Measurements from ENCODE around the gene CC2D1B.
A peak's percentile ranks its signal among the peaks of the same experiment; 100 is the strongest.

Gene CC2D1B

DNA sequence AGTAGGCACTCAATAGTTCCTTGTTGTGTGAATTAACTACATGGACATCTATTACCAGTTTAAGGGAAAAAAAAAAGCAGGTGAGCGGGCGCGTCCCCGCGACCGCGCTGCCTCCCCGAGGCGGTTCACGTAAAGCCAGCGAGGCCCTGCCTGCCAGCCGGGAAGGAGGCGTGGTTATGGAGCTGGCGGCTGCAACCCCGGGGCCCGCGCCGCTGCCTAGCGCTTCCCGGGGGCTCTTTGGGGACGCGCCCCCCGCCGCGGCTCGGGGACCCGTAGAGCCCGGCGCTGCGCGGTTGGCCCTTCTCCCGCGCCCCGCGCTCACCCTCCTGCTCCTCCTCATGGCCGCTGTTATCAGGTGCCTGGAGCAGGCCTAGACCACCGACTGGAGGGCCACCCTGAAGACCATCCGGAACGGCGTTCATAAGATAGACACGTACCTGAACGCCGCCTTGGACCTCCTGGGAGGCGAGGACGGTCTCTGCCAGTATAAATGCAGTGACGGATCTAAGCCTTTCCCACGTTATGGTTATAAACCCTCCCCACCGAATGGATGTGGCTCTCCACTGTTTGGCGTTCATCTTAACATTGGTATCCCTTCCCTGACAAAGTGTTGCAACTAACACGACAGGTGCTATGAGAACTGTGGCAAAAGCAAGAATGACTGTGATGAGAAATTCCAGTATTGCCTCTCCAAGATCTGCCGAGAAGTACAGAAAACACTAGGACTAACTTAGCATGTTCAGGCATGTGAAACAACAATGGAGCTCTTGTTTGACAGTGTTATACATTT lies 2.6 kb upstream of the CC2D1B start:
- DNase-seq (ENCODE audit: low spot score in 2 of 2) = peak; percentile 18 to 68
- Mint-ChIP-seq H3K9me3 (no peaks in the 10 kb centered on the region), H3K27ac (no peak overlapping the region), H3K4me3 (peak overlapping the region; percentile 44), H3K36me3 (peaks cover 51% of the 10 kb centered on the region), H3K4me1 (peaks cover 28% of the 10 kb centered on the region)
- ATAC-seq = no peak

DNA sequence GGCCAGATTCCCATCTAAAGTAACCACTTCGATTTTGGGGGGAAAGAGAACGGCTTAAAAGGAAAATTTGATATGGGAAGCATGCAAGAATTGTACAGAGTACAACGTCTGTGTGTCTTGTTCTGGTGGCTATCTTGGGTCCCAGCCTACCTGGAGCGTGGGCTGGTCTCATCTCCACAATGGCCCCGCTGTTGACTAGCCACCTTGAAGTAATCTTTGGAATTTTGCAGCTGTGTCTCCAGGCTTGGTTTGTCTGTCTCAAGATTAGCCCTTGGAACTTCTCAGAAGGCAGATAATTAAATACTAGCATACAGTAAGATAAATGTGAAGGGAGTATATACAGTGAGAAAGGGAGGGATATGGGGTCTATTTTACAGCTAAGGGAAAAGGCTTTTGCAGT lies 1.3 kb upstream of the CC2D1B start:
- ATAC-seq (no peak), DNase-seq (ENCODE audit: low spot score in 2 of 2) (no peak)
- Mint-ChIP-seq H3K36me3 (peaks cover 51% of the 10 kb centered on the region), H3K4me3 (peak overlapping the region; percentile 98), H3K27ac (no peak overlapping the region), H3K9me3 (no peaks in the 10 kb centered on the region), H3K4me1 (peaks cover 36% of the 10 kb centered on the region)

DNA sequence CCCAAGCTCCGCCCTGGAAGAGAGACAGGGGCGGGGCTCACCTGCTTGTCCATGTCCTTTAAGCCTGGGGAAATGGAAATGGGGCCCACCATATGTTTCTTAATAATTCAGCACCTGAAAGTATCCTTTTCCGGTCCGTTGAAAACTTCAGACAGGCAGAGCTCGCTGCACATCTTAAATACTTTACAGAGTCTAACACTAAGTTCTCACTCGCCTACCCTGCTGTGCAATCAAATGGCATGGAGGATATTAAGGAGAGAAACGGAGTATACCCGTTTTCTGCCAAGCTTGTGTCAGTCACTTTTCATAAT lies 467 bp upstream of the CC2D1B start:
- no peaks in the 10 kb centered on the region for H3K9me3 Mint-ChIP-seq
- H3K36me3 Mint-ChIP-seq = peaks cover 54% of the 10 kb centered on the region
- peak overlapping the region; percentile 98 for H3K4me3 Mint-ChIP-seq
- no peak for ATAC-seq
- H3K4me1 Mint-ChIP-seq = peaks cover 44% of the 10 kb centered on the region
- DNase-seq (ENCODE audit: low spot score in 2 of 2) = no peak
- H3K27ac Mint-ChIP-seq = peak overlapping the region; percentile 99

DNA sequence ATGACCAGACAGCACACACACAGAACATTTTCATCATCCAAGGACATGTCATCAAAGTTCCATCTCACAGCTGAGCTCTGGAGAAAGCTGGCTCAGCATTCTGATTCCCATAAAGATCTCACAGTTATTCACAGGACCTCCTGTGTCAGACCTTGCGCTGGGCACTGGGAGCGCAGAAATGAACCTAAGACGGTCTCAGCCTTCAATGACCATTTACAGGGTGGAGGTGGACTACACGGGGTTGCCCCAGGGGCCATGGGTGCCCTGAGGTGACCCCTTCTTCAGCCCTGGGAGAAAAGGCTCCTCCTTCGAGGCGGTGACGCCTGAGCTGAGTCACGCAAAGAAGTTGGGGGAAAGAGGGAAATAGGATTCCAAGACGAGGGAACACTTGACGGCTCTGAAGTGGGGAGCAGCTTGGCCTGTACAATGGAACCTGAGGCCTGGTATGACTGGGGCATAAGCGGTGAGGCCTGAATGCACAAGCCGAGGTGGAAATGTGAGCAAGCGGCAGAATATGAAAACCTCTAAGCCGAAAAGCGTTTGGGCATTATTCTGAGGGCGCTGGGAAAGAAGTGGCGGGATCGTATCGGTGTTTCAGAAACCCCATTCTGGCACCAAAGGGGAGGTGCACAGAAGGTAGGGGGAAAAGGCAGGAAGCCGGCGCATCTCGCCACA lies 797 bp downstream of the CC2D1B start:
- Mint-ChIP-seq H3K9me3 (no peaks in the 10 kb centered on the region), H3K36me3 (peaks cover 60% of the 10 kb centered on the region), H3K27ac (peak overlapping the region; percentile 99), H3K4me3 (peak overlapping the region; percentile 98), H3K4me1 (peaks cover 45% of the 10 kb centered on the region)
- ATAC-seq = no peak
- peak in 1 of 2 donors; percentile 64 for DNase-seq (ENCODE audit: low spot score in 2 of 2)

DNA sequence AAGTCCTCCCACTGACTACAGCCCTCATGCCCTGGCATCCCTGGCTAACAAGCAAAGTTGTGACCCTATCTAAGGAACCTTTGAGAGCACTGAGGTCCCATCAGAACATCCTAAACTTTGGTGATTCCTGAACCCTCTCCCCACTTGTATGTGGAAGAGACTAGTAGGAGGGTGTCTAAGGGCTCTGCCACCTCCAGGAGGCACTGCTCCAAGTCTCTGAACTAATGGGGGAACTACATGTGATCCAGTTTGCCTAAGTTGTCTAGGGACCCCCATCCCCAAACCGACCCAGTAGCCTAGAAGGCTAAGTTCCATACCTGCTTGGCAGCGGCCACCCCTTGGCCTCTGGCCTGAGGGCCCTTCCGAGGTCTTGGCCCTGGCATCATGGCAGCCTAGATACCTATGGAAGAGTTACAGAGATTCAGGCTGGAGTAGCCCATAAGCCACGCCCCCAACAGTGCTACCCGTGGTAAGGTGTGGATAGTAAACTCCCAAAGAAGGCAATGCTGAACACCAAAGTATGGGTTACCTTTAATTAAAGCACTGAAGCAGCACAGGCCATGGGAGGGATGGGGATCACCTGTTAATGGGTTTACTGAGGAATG lies 1.7 kb downstream of the CC2D1B start:
- ATAC-seq (no peak), DNase-seq (ENCODE audit: low spot score in 2 of 2) (no peak)
- H3K36me3 Mint-ChIP-seq = peaks cover 68% of the 10 kb centered on the region
- peaks cover 44% of the 10 kb centered on the region for H3K4me1 Mint-ChIP-seq
- H3K9me3 Mint-ChIP-seq = no peaks in the 10 kb centered on the region
- peak overlapping the region; percentile 99 for H3K27ac Mint-ChIP-seq
- peak overlapping the region; percentile 98 for H3K4me3 Mint-ChIP-seq

DNA sequence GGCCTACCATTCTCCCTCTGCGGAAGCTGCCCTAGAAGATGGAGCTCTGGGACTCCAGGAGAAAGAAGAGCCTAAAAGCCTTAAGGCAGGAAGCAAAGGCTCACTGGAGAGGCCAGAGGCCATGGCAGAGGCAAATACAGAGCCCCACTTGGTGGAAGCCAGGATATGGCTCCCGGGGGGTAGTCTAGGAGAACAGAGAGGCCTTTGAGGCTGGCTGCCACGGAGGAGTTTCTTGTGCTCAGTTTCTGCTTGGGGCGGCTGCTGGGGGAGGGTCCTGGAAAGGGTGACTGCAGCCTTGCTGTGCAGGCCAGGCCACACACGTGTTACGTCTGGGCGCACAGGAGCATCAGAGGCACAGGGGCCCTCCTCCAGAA lies 5.4 kb downstream of the CC2D1B start:
- Mint-ChIP-seq H3K4me3 (no peak overlapping the region), H3K27ac (peak overlapping the region; percentile 86), H3K9me3 (no peaks in the 10 kb centered on the region), H3K36me3 (peaks cover 94% of the 10 kb centered on the region), H3K4me1 (peaks cover 38% of the 10 kb centered on the region)
- DNase-seq (ENCODE audit: low spot score in 2 of 2) = no peak
- no peak for ATAC-seq

DNA sequence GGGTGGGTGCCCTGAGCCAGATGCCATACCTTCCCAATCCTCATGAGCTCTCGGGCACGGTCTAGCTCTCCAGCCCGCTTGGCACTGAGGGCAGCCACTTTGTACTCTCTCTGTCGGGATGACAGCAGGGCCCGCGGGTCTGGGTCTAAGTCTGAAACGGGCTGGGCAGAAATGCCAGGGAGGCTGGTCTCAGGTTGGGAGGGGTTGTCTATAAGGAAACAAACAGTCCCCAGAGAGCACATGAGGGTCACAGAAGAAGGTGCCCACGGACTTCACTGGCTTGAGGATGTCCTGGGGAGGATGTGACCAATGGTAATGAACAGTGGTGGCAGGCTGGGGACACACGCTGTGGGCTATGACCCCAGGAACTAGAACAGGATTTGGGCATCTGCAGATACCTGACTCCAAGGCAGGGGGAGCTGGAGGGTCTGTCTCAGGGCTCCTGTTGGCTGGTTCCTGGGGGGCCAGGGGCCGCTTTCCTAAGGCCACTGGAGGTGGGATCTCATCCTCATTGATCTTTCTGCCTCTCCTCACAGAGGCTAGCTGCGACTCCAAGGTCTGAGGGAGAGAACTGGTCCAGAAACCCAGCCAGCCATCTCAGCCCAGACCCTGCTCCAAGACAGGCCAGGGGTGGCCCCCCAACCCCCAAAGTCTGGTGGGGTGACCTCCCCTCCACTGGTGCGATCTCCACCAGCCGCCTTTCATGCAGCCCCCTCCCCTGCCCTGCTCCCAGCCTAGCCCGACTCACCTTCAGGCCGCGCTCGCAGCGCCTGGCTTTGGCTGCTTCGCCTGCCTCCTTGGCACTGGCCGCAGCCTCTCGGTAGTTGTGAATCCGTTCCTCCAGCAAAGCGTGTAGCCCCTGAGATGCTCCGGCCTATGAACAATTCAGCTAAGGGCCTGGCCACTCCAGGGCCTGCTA lies 6.1 kb downstream of the CC2D1B start:
- DNase-seq (ENCODE audit: low spot score in 2 of 2) (no peak), ATAC-seq (no peak)
- peaks cover 94% of the 10 kb centered on the region for H3K36me3 Mint-ChIP-seq
- peaks cover 33% of the 10 kb centered on the region for H3K4me1 Mint-ChIP-seq
- no peaks in the 10 kb centered on the region for H3K9me3 Mint-ChIP-seq
- no peak overlapping the region for H3K4me3 Mint-ChIP-seq
- H3K27ac Mint-ChIP-seq = peak overlapping the region; percentile 70

DNA sequence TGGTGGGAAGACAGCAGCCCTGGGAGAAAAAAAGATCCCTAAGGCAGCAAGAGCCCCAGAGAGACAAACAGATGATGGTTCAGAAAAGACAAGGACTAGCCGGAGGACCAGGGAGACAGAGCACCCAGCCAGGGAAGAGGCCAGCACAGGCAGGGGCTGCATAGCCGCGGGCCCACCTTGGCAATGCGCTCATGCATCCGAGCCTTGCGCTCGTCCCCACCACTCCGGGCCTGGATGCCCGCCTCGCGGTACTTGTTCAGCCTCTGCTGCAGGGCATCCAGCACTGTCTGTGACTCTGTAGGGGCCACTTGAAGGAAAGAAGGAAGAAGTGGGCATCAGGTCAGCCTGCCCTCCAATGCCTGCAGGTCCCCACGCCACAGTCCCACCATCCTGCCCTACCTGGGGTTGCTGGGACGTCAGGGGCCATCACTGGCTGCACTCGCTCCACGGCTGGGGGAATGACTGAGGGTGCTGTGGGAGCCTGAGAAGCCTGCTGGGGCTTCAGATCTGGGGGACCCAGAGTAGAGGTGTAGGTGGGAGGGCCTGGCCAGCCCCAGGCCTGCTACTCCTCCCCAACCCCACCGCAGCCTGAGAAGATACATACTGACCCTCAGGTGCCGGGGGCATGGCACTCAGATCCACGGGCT lies 7.0 kb downstream of the CC2D1B start:
- no peak overlapping the region for H3K4me3 Mint-ChIP-seq
- H3K9me3 Mint-ChIP-seq = no peaks in the 10 kb centered on the region
- DNase-seq (ENCODE audit: low spot score in 2 of 2) (no peak), ATAC-seq (no peak)
- peak overlapping the region; percentile 77 for H3K27ac Mint-ChIP-seq
- H3K4me1 Mint-ChIP-seq = peaks cover 25% of the 10 kb centered on the region
- peaks cover 99% of the 10 kb centered on the region for H3K36me3 Mint-ChIP-seq

DNA sequence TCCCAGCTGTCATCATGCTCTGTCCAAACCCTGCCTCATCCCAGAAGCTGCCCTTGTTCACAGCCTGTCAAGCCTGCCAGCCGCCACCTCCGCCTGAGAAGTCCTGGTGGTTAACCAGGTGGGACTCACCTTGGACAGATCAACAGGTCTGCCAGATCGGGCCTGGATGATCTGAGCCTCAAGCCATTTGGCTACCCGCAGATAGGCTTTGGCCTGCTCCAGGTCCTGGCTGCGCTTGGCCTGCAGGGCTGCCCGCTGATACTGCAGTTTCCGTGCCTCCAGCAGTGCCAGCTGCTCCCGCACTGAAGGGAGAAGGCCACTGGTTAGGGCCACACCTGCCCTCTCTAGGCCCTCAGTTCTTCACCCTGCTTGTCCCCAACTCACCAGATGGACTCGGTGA lies 8.6 kb downstream of the CC2D1B start:
- H3K27ac Mint-ChIP-seq = peak overlapping the region; percentile 77
- peaks cover 99% of the 10 kb centered on the region for H3K36me3 Mint-ChIP-seq
- H3K4me1 Mint-ChIP-seq = peaks cover 17% of the 10 kb centered on the region
- ATAC-seq (no peak), DNase-seq (ENCODE audit: low spot score in 2 of 2) (peak in 1 of 2 donors; percentile 46)
- no peak overlapping the region for H3K4me3 Mint-ChIP-seq
- H3K9me3 Mint-ChIP-seq = no peaks in the 10 kb centered on the region

DNA sequence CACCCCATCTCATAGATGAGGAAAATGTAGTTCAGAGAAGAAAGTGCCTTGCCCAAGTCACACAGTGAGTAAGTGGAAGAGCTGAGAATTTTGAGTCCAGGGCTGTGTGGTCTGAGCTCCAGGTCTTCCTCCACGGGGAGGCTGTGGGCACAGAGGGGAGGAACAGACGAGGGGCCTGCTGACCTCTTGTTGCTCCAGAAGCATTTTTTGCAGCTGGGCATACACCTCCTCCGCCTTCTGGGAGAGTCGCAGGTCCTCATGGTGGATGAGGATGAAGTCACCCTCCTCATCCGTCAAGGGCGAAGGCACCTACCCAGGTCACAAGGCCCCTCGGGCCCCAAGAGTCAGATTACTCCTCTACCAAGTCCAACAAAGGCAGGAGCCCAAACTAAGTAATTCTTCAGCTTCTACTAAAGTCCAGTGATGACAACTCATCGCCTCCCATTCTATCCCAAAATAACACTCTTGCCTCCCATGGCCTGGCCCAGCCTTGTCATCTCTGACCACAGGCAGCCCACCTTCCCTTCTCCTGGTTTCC lies 9.1 kb downstream of the CC2D1B start:
- peak overlapping the region; percentile 77 for H3K27ac Mint-ChIP-seq
- H3K36me3 Mint-ChIP-seq = peaks cover 98% of the 10 kb centered on the region

DNA sequence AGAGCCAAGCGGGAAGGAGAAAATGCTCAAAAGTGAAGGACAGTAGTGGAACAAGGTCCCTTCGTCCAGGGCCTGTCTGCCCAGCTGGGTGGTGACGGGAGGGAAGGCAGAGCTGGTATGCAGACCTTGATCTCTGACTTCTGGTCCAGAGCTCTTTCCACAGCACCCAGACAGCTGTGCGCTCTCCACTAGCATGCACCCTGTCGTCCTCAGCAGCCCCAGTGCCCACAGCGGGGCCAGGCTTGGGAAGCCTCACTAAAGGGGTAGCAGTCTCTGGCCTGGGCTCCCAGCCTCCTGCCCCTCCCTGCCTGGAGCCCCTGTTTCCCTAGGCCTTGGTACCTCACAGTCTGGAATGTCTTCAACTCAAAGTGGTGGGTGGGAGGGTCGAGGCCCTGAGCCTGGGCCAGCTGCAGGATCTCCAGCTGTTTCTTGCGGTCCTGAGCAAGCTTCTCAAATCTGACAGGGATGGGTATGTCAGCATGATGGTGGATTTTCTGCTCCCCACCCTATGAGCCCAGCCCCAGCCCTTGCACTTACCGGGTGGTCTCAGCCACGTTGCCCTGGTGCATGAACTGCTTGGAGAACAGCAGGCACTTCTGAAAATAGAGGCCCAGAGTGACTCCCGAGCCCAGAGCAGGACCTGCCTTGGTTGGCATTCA lies 10.0 kb downstream of the CC2D1B start:
- DNase-seq (ENCODE audit: low spot score in 2 of 2) (no peak), ATAC-seq (no peak)
- Mint-ChIP-seq H3K9me3 (no peaks in the 10 kb centered on the region), H3K36me3 (peaks cover 96% of the 10 kb centered on the region), H3K27ac (no peak overlapping the region), H3K4me3 (no peak overlapping the region), H3K4me1 (peaks cover 6% of the 10 kb centered on the region)

More for the DNA sequence above, 9.1 kb downstream of the CC2D1B start:
- Mint-ChIP-seq H3K9me3 (no peaks in the 10 kb centered on the region), H3K4me1 (peaks cover 12% of the 10 kb centered on the region), H3K4me3 (no peak overlapping the region)
- DNase-seq (ENCODE audit: low spot score in 2 of 2) (no peak), ATAC-seq (no peak)

DNA sequence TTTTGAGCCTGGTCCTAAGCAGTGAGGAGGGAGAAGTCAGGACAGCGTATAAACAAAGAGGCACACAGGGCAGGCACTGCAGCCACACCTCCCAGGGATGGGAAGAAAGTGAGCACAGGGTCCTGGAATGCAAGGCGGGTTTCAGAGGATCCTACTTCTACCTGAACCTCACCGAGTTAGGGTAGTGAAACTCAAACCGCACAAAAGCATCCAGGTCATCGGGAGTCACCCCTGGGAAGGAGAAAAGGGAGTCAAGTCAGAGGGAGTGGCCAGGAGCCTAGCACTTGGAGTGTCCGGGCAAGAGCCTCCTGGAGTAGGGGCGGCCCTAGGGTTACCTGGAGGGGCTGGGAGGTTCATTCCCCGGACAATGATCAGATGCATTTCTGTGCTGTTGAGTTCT lies 10.6 kb downstream of the CC2D1B start:
- peaks cover 6% of the 10 kb centered on the region for H3K4me1 Mint-ChIP-seq
- no peak overlapping the region for H3K4me3 Mint-ChIP-seq
- H3K36me3 Mint-ChIP-seq = peaks cover 94% of the 10 kb centered on the region
- ATAC-seq (no peak), DNase-seq (ENCODE audit: low spot score in 2 of 2) (no peak)
- H3K9me3 Mint-ChIP-seq = no peaks in the 10 kb centered on the region
- H3K27ac Mint-ChIP-seq = peak overlapping the region; percentile 87

DNA sequence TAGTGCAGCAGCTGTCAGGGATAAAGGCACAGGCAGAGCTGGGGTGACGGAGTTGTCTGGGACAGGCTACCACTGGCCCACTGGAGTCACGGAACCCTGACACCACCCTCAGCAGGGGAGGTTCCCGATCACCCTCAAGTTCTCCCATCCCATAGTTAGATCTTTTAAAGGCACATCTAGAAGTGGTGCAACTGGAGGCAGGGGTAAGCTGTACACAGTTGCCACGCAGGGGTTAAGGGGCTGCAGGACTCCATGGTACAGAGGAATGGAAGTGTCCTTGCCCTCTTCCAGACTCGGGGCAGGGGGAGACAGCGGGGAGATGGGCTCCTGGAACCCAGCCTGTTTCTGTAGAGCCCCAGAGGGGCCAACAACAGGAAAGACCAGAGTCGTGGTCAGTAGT lies 13.3 kb downstream of the CC2D1B start:
- H3K27ac Mint-ChIP-seq = peak overlapping the region; percentile 33
- no peaks in the 10 kb centered on the region for H3K4me1 Mint-ChIP-seq
- H3K9me3 Mint-ChIP-seq = no peaks in the 10 kb centered on the region
- no peak overlapping the region for H3K4me3 Mint-ChIP-seq
- DNase-seq (ENCODE audit: low spot score in 2 of 2) = no peak
- H3K36me3 Mint-ChIP-seq = peaks cover 67% of the 10 kb centered on the region
- ATAC-seq = no peak

DNA sequence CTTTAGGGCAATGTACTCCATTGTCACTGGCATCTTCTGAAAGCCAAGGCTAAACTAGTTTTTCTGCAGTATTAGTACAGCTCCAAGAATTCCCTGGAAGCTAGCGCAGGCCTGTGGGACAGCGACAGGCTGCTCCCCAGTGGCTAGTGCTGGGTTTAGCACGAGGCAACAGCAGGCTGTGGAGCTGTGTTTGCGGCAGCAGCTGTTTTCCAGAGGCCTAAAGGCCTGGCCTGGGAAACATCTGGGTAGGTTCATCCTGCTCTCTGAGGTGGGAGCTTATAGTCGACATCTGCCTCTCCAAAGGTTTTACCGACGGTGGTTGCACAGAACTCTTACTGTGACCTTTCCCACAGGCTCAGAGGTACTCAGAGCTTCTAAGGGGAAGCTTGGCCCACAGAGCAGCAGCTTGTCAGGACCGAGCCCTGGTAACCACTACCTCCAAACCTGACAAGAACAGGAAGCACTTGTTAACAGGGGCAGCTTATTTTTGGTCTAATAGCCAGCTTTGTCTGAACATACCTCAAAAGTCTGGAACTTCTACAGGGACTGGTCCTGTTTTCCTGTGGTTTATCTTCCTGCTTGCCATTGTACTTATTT lies 17.2 kb downstream of the CC2D1B start:
- no peak overlapping the region for H3K4me3 Mint-ChIP-seq
- DNase-seq (ENCODE audit: low spot score in 2 of 2) (no peak), ATAC-seq (no peak)
- no peaks in the 10 kb centered on the region for H3K9me3 Mint-ChIP-seq
- H3K4me1 Mint-ChIP-seq = no peaks in the 10 kb centered on the region
- H3K36me3 Mint-ChIP-seq = peaks cover 29% of the 10 kb centered on the region
- H3K27ac Mint-ChIP-seq = peak overlapping the region; percentile 58

Data from stimulated activated effector memory CD8-positive, alpha-beta T cell treated with anti-CD3 and anti-CD28 coated beads, Interleukin-12 subunit alpha, Interleukin-12 subunit beta, amount 100 ng/mL, for 72 hours (primary cell).